IMR-90 (cell line): Measurements from ENCODE around the gene CXorf65. TPM values are rescaled to one million over a fixed set of nuclear protein-coding genes. Genes with fewer than 3 reads are reported as not detected.

Experiments
- ATAC-seq: fragments of 200-7000 bp; cut with Tn5 transposase; 2 replicates; pipeline ENCODE4 v1.9.1; 2020; ENCODE audit warnings: low read depth, mild to moderate bottlenecking, moderate library complexity
- BruUV-seq: library from RNA; stranded (reverse); fragments of 400-500 nt; replicated peaks from 2 replicates; lab custom pipeline; 2021; lab: Mats Ljungman, UMichigan
- CTCF ChIA-PET: fragments of 300-600 bp; formaldehyde crosslinking; extraction: SDS; loops from one replicate; lab custom pipeline; 2021; ENCODE audit warnings: antibody characterized with exemption; lab: Yijun Ruan, JAX
- POLR2A ChIA-PET: fragments of 300-600 bp; sonication (Branson Sonifier 250); formaldehyde crosslinking; loops from one replicate; lab custom pipeline; 2022; ENCODE audit warnings: antibody characterized with exemption; ENCODE audit not compliant: unreplicated experiment; lab: Charles Lee
- DNase-seq: peaks from one replicate; pipeline ENCODE4 v3.0.0; 2013
- H2AFZ ChIP-seq: replicated peaks from 2 replicates; pipeline ENCODE3; 2013; ENCODE audit warnings: low read length, mild to moderate bottlenecking; ENCODE audit not compliant: poor library complexity
- H2AK5ac ChIP-seq: 2 replicates; pipeline ENCODE4 v1.6.1; 2013; ENCODE audit warnings: low read depth, low read length, inconsistent platforms
- H2AK9ac ChIP-seq: replicated peaks from 2 replicates; pipeline ENCODE3; 2013; ENCODE audit warnings: mild to moderate bottlenecking, low read depth, low read length, moderate library complexity; ENCODE audit not compliant: poor library complexity
- H2BK120ac ChIP-seq: 2 replicates; pipeline ENCODE4 v1.6.1; 2013; ENCODE audit warnings: low read depth, low read length, inconsistent platforms
- H2BK15ac ChIP-seq: 3 replicates; pipeline ENCODE4 v1.6.1; 2013; ENCODE audit warnings: low read depth, low read length, inconsistent platforms
- H2BK20ac ChIP-seq: 2 replicates; pipeline ENCODE4 v1.6.1; 2013; ENCODE audit warnings: low read depth, mild to moderate bottlenecking, inconsistent platforms, low read length, moderate library complexity
- H2BK5ac ChIP-seq: 2 replicates; pipeline ENCODE4 v1.6.1; 2013; ENCODE audit warnings: mild to moderate bottlenecking, low read depth, low read length, inconsistent platforms; ENCODE audit not compliant: poor library complexity, severe bottlenecking
- H3K14ac ChIP-seq: replicated peaks from 2 replicates; pipeline ENCODE4 v1.6.1; 2013; ENCODE audit warnings: low read depth, low read length, inconsistent platforms
- H3K18ac ChIP-seq: 2 replicates; pipeline ENCODE4 v1.6.1; 2013; ENCODE audit warnings: low read depth, low read length, control low read depth
- H3K23ac ChIP-seq: 2 replicates; pipeline ENCODE4 v1.6.1; 2013; ENCODE audit warnings: low read depth, low read length, inconsistent platforms
- H3K27ac ChIP-seq: 2 replicates; pipeline ENCODE4 v1.5.1; 2013; ENCODE audit warnings: mild to moderate bottlenecking, control low read depth, low read length; ENCODE audit not compliant: insufficient read depth
- H3K27me3 ChIP-seq: 2 replicates; pipeline ENCODE4 v1.6.1; 2013; ENCODE audit warnings: low read length; ENCODE audit not compliant: control insufficient read depth, insufficient read depth
- H3K36me3 ChIP-seq: 2 replicates; pipeline ENCODE4 v1.6.1; 2013; ENCODE audit warnings: low read length, mixed read lengths; ENCODE audit not compliant: control insufficient read depth, insufficient read depth
- H3K4ac ChIP-seq: 2 replicates; pipeline ENCODE4 v1.6.1; 2013; ENCODE audit warnings: low read depth, low read length, inconsistent platforms
- H3K4me1 ChIP-seq: 2 replicates; pipeline ENCODE4 v1.6.1; 2013; ENCODE audit warnings: low read length, mixed read lengths; ENCODE audit not compliant: control insufficient read depth, insufficient read depth
- H3K4me2 ChIP-seq: 2 replicates; pipeline ENCODE4 v1.6.1; 2013; ENCODE audit warnings: low read depth, mild to moderate bottlenecking, control low read depth, low read length, moderate library complexity
- H3K4me3 ChIP-seq: 2 replicates; pipeline ENCODE4 v1.5.1; 2013; ENCODE audit warnings: low read depth, mild to moderate bottlenecking, control low read depth, low read length, moderate library complexity; ENCODE audit not compliant: insufficient read depth
- H3K56ac ChIP-seq: 2 replicates; pipeline ENCODE4 v1.6.1; 2013; ENCODE audit warnings: low read length, inconsistent platforms; ENCODE audit not compliant: insufficient read depth; ENCODE audit errors: extremely low read depth
- H3K79me1 ChIP-seq, 2 experiments: 2 replicates each; pipeline ENCODE4 v1.6.1; 2013; ENCODE audit warnings: low read length in 2 of 2, inconsistent platforms in 1 of 2, low read depth in 1 of 2
- H3K9ac ChIP-seq: 2 replicates; pipeline ENCODE4 v1.6.1; 2013; ENCODE audit warnings: low read depth, low read length, control low read depth
- H3K9me1 ChIP-seq: 2 replicates; pipeline ENCODE4 v1.6.1; 2013; ENCODE audit warnings: low read length, inconsistent platforms; ENCODE audit not compliant: insufficient read depth
- H3K9me3 ChIP-seq: 2 replicates; pipeline ENCODE4 v1.6.1; 2013; ENCODE audit warnings: low read length; ENCODE audit not compliant: control insufficient read depth, insufficient read depth
- H4K20me1 ChIP-seq: 2 replicates; pipeline ENCODE4 v1.6.1; 2013; ENCODE audit warnings: low read length, inconsistent platforms; ENCODE audit not compliant: insufficient read depth
- H4K5ac ChIP-seq: 2 replicates; pipeline ENCODE4 v1.6.1; 2013; ENCODE audit warnings: mild to moderate bottlenecking, low read depth, low read length, control low read depth
- H4K8ac ChIP-seq, 2 experiments: 2 replicates each; pipeline ENCODE4 v1.6.1; 2013; ENCODE audit warnings: low read depth in 2 of 2, low read length in 2 of 2, control low read depth in 1 of 2, inconsistent platforms in 1 of 2
- H4K91ac ChIP-seq: 2 replicates; pipeline ENCODE4 v1.6.1; 2013; ENCODE audit warnings: low read depth, low read length, inconsistent platforms; ENCODE audit not compliant: insufficient read depth
- BHLHE40 ChIP-seq: fragments of 150-350 bp; IDR thresholded peaks from 2 replicates; pipeline ENCODE4 v1.6.1; 2016; ENCODE audit warnings: mild to moderate bottlenecking, low read depth, low read length
- CEBPB ChIP-seq: IDR thresholded peaks from 2 replicates; pipeline ENCODE4 v1.6.1; 2012; ENCODE audit warnings: low read depth, low read length, improper control_type of control experiment
- FOS ChIP-seq: fragments of 150-350 bp; IDR thresholded peaks from 2 replicates; pipeline ENCODE4 v1.6.1; 2016; ENCODE audit warnings: low read depth, low read length
- MAFK ChIP-seq: IDR thresholded peaks from 2 replicates; pipeline ENCODE4 v1.6.1; 2012; ENCODE audit warnings: low read depth, low read length, improper control_type of control experiment
- MAZ ChIP-seq: IDR thresholded peaks from 2 replicates; pipeline ENCODE4 v1.6.1; 2012; ENCODE audit warnings: low read depth, mild to moderate bottlenecking, low read length, improper control_type of control experiment, moderate library complexity, borderline replicate concordance
- MXI1 ChIP-seq: IDR thresholded peaks from 2 replicates; pipeline ENCODE4 v1.6.1; 2012; ENCODE audit warnings: low read depth, mild to moderate bottlenecking, low read length, moderate library complexity, borderline replicate concordance
- NFE2L2 ChIP-seq: fragments of 150-350 bp; IDR thresholded peaks from 2 replicates; pipeline ENCODE4 v1.6.1; 2016; ENCODE audit warnings: low read depth, mild to moderate bottlenecking, low read length
- POLR2A ChIP-seq: IDR thresholded peaks from 2 replicates; pipeline ENCODE4 v1.6.1; 2012; ENCODE audit warnings: mild to moderate bottlenecking, low read depth, low read length
- RAD21 ChIP-seq: IDR thresholded peaks from 2 replicates; pipeline ENCODE4 v1.6.1; 2012; ENCODE audit warnings: low read length, improper control_type of control experiment
- RCOR1 ChIP-seq: IDR thresholded peaks from 2 replicates; pipeline ENCODE4 v1.6.1; 2012; ENCODE audit warnings: mild to moderate bottlenecking, low read length, improper control_type of control experiment; ENCODE audit not compliant: insufficient replicate concordance
- RFX5 ChIP-seq: IDR thresholded peaks from 2 replicates; pipeline ENCODE4 v1.8.0; 2012; ENCODE audit warnings: low read depth, mild to moderate bottlenecking, low read length, moderate library complexity
- SMC3 ChIP-seq: fragments of 150-350 bp; IDR thresholded peaks from 2 replicates; pipeline ENCODE4 v1.6.1; 2016; ENCODE audit warnings: low read depth, mild to moderate bottlenecking, antibody characterized with exemption, low read length, moderate library complexity
- USF2 ChIP-seq: fragments of 150-350 bp; IDR thresholded peaks from 2 replicates; pipeline ENCODE4 v1.6.1; 2017; ENCODE audit warnings: mild to moderate bottlenecking, antibody characterized with exemption, low read length, low read depth
- WGBS, 2 experiments: methylation state at CpG; one replicate each; pipeline versions ENCODE4 v1.1.5 to v1.1.7; 2013; ENCODE audit warnings: missing lambda C conversion rate in 2 of 2; ENCODE audit not compliant: insufficient read length in 1 of 2; ENCODE audit errors: extremely low coverage in 2 of 2; 5-methylcytosine and 5-hydroxymethylcytosine counted together
- dilution Hi-C: fragments of 300-500 bp; cut with HindIII; formaldehyde crosslinking; loops from one replicate; pipeline ENCODE4 v1.14.3; 2018; ENCODE audit warnings: low sequenced_read_pairs; ENCODE audit not compliant: unreplicated experiment
- in situ Hi-C: fragments of 300-500 bp; cut with MboI; formaldehyde crosslinking; loops from 3 replicates; pipeline ENCODE4 v1.14.3; 2019; ENCODE audit warnings: low sequenced_read_pairs, inconsistent platforms, mixed read lengths
- intact Hi-C: fragments of 100-400 bp; cut with micrococcal nuclease; formaldehyde crosslinking; loops from 2 replicates; pipeline ENCODE4 v1.10.0; 2022
- polyA plus RNA-seq, 3 experiments: library from polyadenylated mRNA; depleted of rRNA; stranded (reverse); fragments of >200 nt; gene quantifications; 2 replicates each; pipeline ENCODE4 v1.2.3, GENCODE V29; 2012; ENCODE audit warnings: low replicate concordance in 1 of 3
- total RNA-seq: library from RNA; depleted of rRNA; stranded (reverse); fragments of >200 nt; gene quantifications from 2 replicates; pipeline ENCODE4 v1.2.3, GENCODE V29; 2012
- TF ChIP-seq, protein P1 (sequence below): conservative IDR thresholded peaks from 2 replicates; pipeline ENCODE4 v1.5.1; 2012; ENCODE audit warnings: mild to moderate bottlenecking, low read depth, low read length, improper control_type of control experiment
- TF ChIP-seq, protein P2 (sequence below): fragments of 150-350 bp; IDR thresholded peaks from 2 replicates; pipeline ENCODE4 v1.6.1; 2016; ENCODE audit warnings: low read depth, mild to moderate bottlenecking, low read length, moderate library complexity, borderline replicate concordance

The CXorf65 gene
- total and polyA plus RNA-seq, 2 of the 4 experiments (the other 2 are of a cell fraction) = not detected

- H3K23ac ChIP-seq = no peak overlapping the region
- H3K36me3 ChIP-seq = no peaks in the 10 kb centered on the region
- no peak overlapping the region for H3K4me3 ChIP-seq
- H4K20me1 ChIP-seq = no peaks in the 10 kb centered on the region
- no peak overlapping the region for H3K4me2 ChIP-seq
- in situ Hi-C loops = no loop called here
- ATAC-seq = no peak
- H3K9me3 ChIP-seq = no peaks in the 10 kb centered on the region
- TF ChIP-seq CEBPB = no peak
- no peak for TF ChIP-seq MAZ
- TF ChIP-seq RAD21 = no peak
- TF ChIP-seq, protein P1, sequence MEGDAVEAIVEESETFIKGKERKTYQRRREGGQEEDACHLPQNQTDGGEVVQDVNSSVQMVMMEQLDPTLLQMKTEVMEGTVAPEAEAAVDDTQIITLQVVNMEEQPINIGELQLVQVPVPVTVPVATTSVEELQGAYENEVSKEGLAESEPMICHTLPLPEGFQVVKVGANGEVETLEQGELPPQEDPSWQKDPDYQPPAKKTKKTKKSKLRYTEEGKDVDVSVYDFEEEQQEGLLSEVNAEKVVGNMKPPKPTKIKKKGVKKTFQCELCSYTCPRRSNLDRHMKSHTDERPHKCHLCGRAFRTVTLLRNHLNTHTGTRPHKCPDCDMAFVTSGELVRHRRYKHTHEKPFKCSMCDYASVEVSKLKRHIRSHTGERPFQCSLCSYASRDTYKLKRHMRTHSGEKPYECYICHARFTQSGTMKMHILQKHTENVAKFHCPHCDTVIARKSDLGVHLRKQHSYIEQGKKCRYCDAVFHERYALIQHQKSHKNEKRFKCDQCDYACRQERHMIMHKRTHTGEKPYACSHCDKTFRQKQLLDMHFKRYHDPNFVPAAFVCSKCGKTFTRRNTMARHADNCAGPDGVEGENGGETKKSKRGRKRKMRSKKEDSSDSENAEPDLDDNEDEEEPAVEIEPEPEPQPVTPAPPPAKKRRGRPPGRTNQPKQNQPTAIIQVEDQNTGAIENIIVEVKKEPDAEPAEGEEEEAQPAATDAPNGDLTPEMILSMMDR = no peak
- TF ChIP-seq, protein P2, sequence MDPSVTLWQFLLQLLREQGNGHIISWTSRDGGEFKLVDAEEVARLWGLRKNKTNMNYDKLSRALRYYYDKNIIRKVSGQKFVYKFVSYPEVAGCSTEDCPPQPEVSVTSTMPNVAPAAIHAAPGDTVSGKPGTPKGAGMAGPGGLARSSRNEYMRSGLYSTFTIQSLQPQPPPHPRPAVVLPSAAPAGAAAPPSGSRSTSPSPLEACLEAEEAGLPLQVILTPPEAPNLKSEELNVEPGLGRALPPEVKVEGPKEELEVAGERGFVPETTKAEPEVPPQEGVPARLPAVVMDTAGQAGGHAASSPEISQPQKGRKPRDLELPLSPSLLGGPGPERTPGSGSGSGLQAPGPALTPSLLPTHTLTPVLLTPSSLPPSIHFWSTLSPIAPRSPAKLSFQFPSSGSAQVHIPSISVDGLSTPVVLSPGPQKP = no peak
- no peak for TF ChIP-seq RFX5
- no peak for TF ChIP-seq MAFK
- no peak for TF ChIP-seq NFE2L2
- no peak for TF ChIP-seq RCOR1
- TF ChIP-seq FOS = no peak
- no peak for TF ChIP-seq BHLHE40
- TF ChIP-seq SMC3 = no peak
- no peak for TF ChIP-seq POLR2A
- no peak for TF ChIP-seq MXI1
- TF ChIP-seq USF2 = no peak
- no peak overlapping the region for H3K56ac ChIP-seq
- H4K5ac ChIP-seq = no peak overlapping the region
- H4K91ac ChIP-seq = no peak overlapping the region
- H3K9me1 ChIP-seq = no peaks in the 10 kb centered on the region
- WGBS, 2 experiments = no CpG with 5 or more reads among the region's 4 CpGs
- H2BK120ac ChIP-seq = no peak overlapping the region
- H3K4ac ChIP-seq = no peak overlapping the region
- H3K9ac ChIP-seq = no peak overlapping the region
- CTCF ChIA-PET = no interaction called here
- H3K18ac ChIP-seq = no peak overlapping the region
- intact Hi-C loops = no loop called here
- H3K14ac ChIP-seq = no peak overlapping the region
- no peak overlapping the region for H2BK15ac ChIP-seq
- no peaks in the 10 kb centered on the region for H3K79me1 ChIP-seq
- POLR2A ChIA-PET = interaction anchor here (0.7 kb wide), 1 partner anchor 15 kb away, joined by 3 read pairs; no protein-coding TSS in a partner anchor
- no TSS peak for BruUV-seq
- H2AK9ac ChIP-seq = no peak overlapping the region
- H3K27me3 ChIP-seq = peaks cover 3% of the 10 kb centered on the region; the same call in 1 of the 2 replicates
- dilution Hi-C loops = no loop called here
- no peak overlapping the region for H2BK5ac ChIP-seq
- H4K8ac ChIP-seq = no peak overlapping the region
- DNase-seq = no peak
- no peak overlapping the region for H2AK5ac ChIP-seq
- no peaks in the 10 kb centered on the region for H3K4me1 ChIP-seq
- no peak overlapping the region for H2AFZ ChIP-seq
- H3K27ac ChIP-seq = no peak overlapping the region
- H2BK20ac ChIP-seq = no peak overlapping the region
Measured at GRCh38 chrX:71085900-71086299, 20.6 kb downstream of the CXorf65 start.
